ENCODE results near the gene HOXC11. TPM values are rescaled to one million over a fixed set of nuclear protein-coding genes. Genes with fewer than 3 reads are reported as not detected.

Gene HOXC11
- total RNA-seq, 1 donor from 2014 or later = not detected

GRCh38 chr12:53973236-53974042, 513 bp downstream of the HOXC11 start:
- DNase-seq (ENCODE audit: low read depth in 2 of 2) = no peak

- no peak for DNase-seq (ENCODE audit: low read depth in 2 of 2)
Observed at GRCh38 chr12:53974084-53975063, 1.4 kb downstream of the HOXC11 start, which contains the start of gene HOTAIR. Gene HOTAIR (minus strand): TSS chr12:53974954.

- no peak for DNase-seq (ENCODE audit: low read depth in 2 of 2)
Observed at GRCh38 chr12:53975064-53975471, 2.1 kb downstream of the HOXC11 start.

- DNase-seq (ENCODE audit: low read depth in 2 of 2) = no peak
Observed at GRCh38 chr12:53975479-53976152, 2.7 kb downstream of the HOXC11 start.

GRCh38 chr12:53976172-53976822, 3.4 kb downstream of the HOXC11 start:
- DNase-seq (ENCODE audit: low read depth in 2 of 2) = no peak

GRCh38 chr12:53976823-53977595, 4.1 kb downstream of the HOXC11 start:
- DNase-seq (ENCODE audit: low read depth in 2 of 2) = no peak

GRCh38 chr12:53977596-53978445, 4.9 kb downstream of the HOXC11 start:
- DNase-seq (ENCODE audit: low read depth in 2 of 2) = no peak

GRCh38 chr12:53978477-53979356, 5.8 kb downstream of the HOXC11 start:
- DNase-seq (ENCODE audit: low read depth in 2 of 2) = no peak

GRCh38 chr12:53980104-53980801, 7.3 kb downstream of the HOXC11 start:
- no peak for DNase-seq (ENCODE audit: low read depth in 2 of 2)

- no peak for DNase-seq (ENCODE audit: low read depth in 2 of 2)
Observed at GRCh38 chr12:53980802-53981496, 8.0 kb downstream of the HOXC11 start.

GRCh38 chr12:53981634-53982565, 9.0 kb downstream of the HOXC11 start:
- DNase-seq (ENCODE audit: low read depth in 2 of 2) = no peak

- DNase-seq (ENCODE audit: low read depth in 2 of 2) = no peak
Observed at GRCh38 chr12:53982648-53983567, 10.0 kb downstream of the HOXC11 start.

GRCh38 chr12:53983568-53983949, 10.6 kb downstream of the HOXC11 start:
- DNase-seq (ENCODE audit: low read depth in 2 of 2) = no peak

- no peak for DNase-seq (ENCODE audit: low read depth in 2 of 2)
Observed at GRCh38 chr12:53983950-53984572, 11.1 kb downstream of the HOXC11 start.

Data from lung microvascular endothelial cell (primary cell).